Breast epithelium (tissue), 4 donors: ENCODE results near the gene FAM135A. TPM values are rescaled to one million over a fixed set of nuclear protein-coding genes. Genes with fewer than 3 reads are reported as not detected.
A peak's percentile ranks its signal among the peaks of the same experiment; 100 is the strongest.

Experiments
- DNase-seq, 2 donors: peaks; one replicate each; pipeline ENCODE4 v3.0.0-alpha.2; 2019; ENCODE audit warnings: low spot score in 2 of 2
- H3K27ac ChIP-seq, 2 donors: fragments of 200-600 bp; sonication (generic) in 1 of 2; one replicate each; pipeline ENCODE4 v1.5.1; 2016 to 2019; ENCODE audit warnings: mild to moderate bottlenecking in 1 of 2
- H3K27me3 ChIP-seq, 2 donors: fragments of 200-600 bp; sonication (generic) in 1 of 2; one replicate each; pipeline versions ENCODE4 v1.5.1 to v1.6.0; 2017 to 2019; ENCODE audit warnings: control low read depth in 1 of 2, mild to moderate bottlenecking in 1 of 2
- H3K36me3 ChIP-seq: fragments of 200-600 bp; one replicate; pipeline ENCODE4 v1.5.1; 2019
- H3K4me1 ChIP-seq, 2 donors: fragments of 200-600 bp; sonication (generic); one replicate each; pipeline ENCODE4 v1.5.1; 2016 to 2019; ENCODE audit warnings: control low read depth in 1 of 2
- H3K4me3 ChIP-seq, 3 donors: fragments of 200-600 bp; sonication (generic); 1 replicate in 2 of 3; 2 replicates in 1 of 3; pipeline ENCODE4 v1.5.1; 2016 to 2019; ENCODE audit warnings: mild to moderate bottlenecking in 3 of 3, moderate library complexity in 2 of 3
- H3K9me3 ChIP-seq, 2 donors: fragments of 200-600 bp; sonication (generic) in 1 of 2; one replicate each; pipeline ENCODE4 v1.5.1; 2016 to 2019; ENCODE audit warnings: control low read depth in 1 of 2
- CTCF ChIP-seq, 3 donors: fragments of 450-650 bp; IDR thresholded peaks; one replicate each; pipeline ENCODE4 v1.5.1; 2016 to 2017; ENCODE audit warnings: antibody characterized with exemption in 3 of 3, mild to moderate bottlenecking in 3 of 3, moderate library complexity in 3 of 3
- POLR2A ChIP-seq: fragments of 450-650 bp; IDR thresholded peaks from one replicate; pipeline ENCODE4 v1.6.1; 2016; ENCODE audit warnings: antibody characterized with exemption, mild to moderate bottlenecking, moderate library complexity
- POLR2AphosphoS5 ChIP-seq, 3 donors: sonication (generic); formaldehyde crosslinking; IDR thresholded peaks; one replicate each; pipeline ENCODE4 v1.6.1; 2017; ENCODE audit warnings: antibody characterized with exemption in 3 of 3
- intact Hi-C: fragments of 100-400 bp; cut with DNase I; formaldehyde crosslinking; loops from one replicate; pipeline ENCODE4 v1.15.1; 2023; ENCODE audit warnings: low total_unique reads
- total RNA-seq, 3 donors: library from RNA; depleted of rRNA; stranded (reverse); fragments of >200 nt; gene quantifications; one replicate each; pipeline ENCODE4 v1.1.0, GENCODE V29; 2016

Gene FAM135A
- total RNA-seq, 3 donors from 2014 or later, result 25.9 to 34.2 (median 30.2) TPM

- H3K27ac ChIP-seq, result no peak overlapping the region
- H3K4me3 ChIP-seq, result no peak overlapping the region
- no peak for DNase-seq
- H3K27me3 ChIP-seq, result peaks cover 0 to 8% of the 10 kb centered on the region in 2 donors
- H3K36me3 ChIP-seq, result no peaks in the 10 kb centered on the region
- TF ChIP-seq CTCF (IDR thresholded peaks at IDR 0.05), result peak; percentile 26 to 62 (median 46)
- TF ChIP-seq POLR2AphosphoS5 (IDR thresholded peaks at IDR 0.05), result no peak
- H3K4me1 ChIP-seq, result no peaks in the 10 kb centered on the region
- intact Hi-C loops, result no loop called here
- H3K9me3 ChIP-seq, result no peaks in the 10 kb centered on the region
These were observed 41.7 kb upstream of the FAM135A start for GRCh38 chr6:70371454-70372105.

- Histone ChIP-seq H3K36me3 (no peaks in the 10 kb centered on the region), H3K27ac (no peak overlapping the region)
- no peak for DNase-seq
These were observed 38.1 kb upstream of the FAM135A start for GRCh38 chr6:70375166-70375565.

GRCh38 chr6:70375882-70376281 is 37.4 kb upstream of the FAM135A start:
- H3K4me3 ChIP-seq, result no peak overlapping the region
- peaks cover 0 to 6% of the 10 kb centered on the region in 2 donors for H3K27me3 ChIP-seq
- DNase-seq, result no peak
- no peaks in the 10 kb centered on the region for H3K36me3 ChIP-seq
- H3K27ac ChIP-seq, result no peak overlapping the region
- no peaks in the 10 kb centered on the region for H3K9me3 ChIP-seq
- no peak for TF ChIP-seq POLR2AphosphoS5 (IDR thresholded peaks at IDR 0.05)
- no peak for TF ChIP-seq CTCF (IDR thresholded peaks at IDR 0.05)
- TF ChIP-seq POLR2A, result no peak
- intact Hi-C loops, result loop anchor here (5.0 kb wide), 1 partner anchor 159 kb away; no protein-coding TSS in a partner anchor
- no peaks in the 10 kb centered on the region for H3K4me1 ChIP-seq

More at GRCh38 chr6:70375166-70375565, 38.1 kb upstream of the FAM135A start:
- TF ChIP-seq POLR2AphosphoS5 (IDR thresholded peaks at IDR 0.05) (no peak), POLR2A (no peak), CTCF (IDR thresholded peaks at IDR 0.05) (no peak)
- H3K27me3 ChIP-seq, result peaks cover 0 to 7% of the 10 kb centered on the region in 2 donors
- intact Hi-C loops, result loop anchor here (5.0 kb wide), 1 partner anchor 158 kb away; no protein-coding TSS in a partner anchor
- no peak overlapping the region for H3K4me3 ChIP-seq
- H3K4me1 ChIP-seq, result no peaks in the 10 kb centered on the region
- H3K9me3 ChIP-seq, result no peaks in the 10 kb centered on the region

- Histone ChIP-seq H3K36me3 (no peaks in the 10 kb centered on the region), H3K9me3 (no peaks in the 10 kb centered on the region), H3K4me3 (no peak overlapping the region), H3K4me1 (no peaks in the 10 kb centered on the region), H3K27me3 (peaks cover 0 to 6% of the 10 kb centered on the region in 2 donors), H3K27ac (no peak overlapping the region)
- no peak for DNase-seq
- TF ChIP-seq POLR2AphosphoS5 (IDR thresholded peaks at IDR 0.05), result no peak
- no peak for TF ChIP-seq POLR2A
- TF ChIP-seq CTCF (IDR thresholded peaks at IDR 0.05), result no peak
- intact Hi-C loops, result loop anchor here (5.0 kb wide), 1 partner anchor 159 kb away; no protein-coding TSS in a partner anchor
These were observed 36.7 kb upstream of the FAM135A start for GRCh38 chr6:70376628-70377027.

GRCh38 chr6:70377372-70377771 is 35.9 kb upstream of the FAM135A start:
- no peak for TF ChIP-seq POLR2AphosphoS5 (IDR thresholded peaks at IDR 0.05)
- no peak for TF ChIP-seq POLR2A
- no peak for TF ChIP-seq CTCF (IDR thresholded peaks at IDR 0.05)
- intact Hi-C loops, result loop anchor here (5.0 kb wide), 1 partner anchor 160 kb away; no protein-coding TSS in a partner anchor
- Histone ChIP-seq H3K4me3 (no peak overlapping the region), H3K4me1 (no peaks in the 10 kb centered on the region), H3K27ac (no peak overlapping the region), H3K9me3 (no peaks in the 10 kb centered on the region), H3K36me3 (no peaks in the 10 kb centered on the region), H3K27me3 (peaks cover 0 to 6% of the 10 kb centered on the region in 2 donors)
- no peak for DNase-seq
